Keratinocyte (primary cell): ENCODE results near the gene HOXB6. TPM values are rescaled to one million over a fixed set of nuclear protein-coding genes. Genes with fewer than 3 reads are reported as not detected.

Experiments
- DNase-seq: peaks from one replicate; pipeline ENCODE4 v3.0.0-alpha.2; 2011; ENCODE audit warnings: low read depth, missing footprints, low spot score
- FAIRE-seq: peaks from 2 replicates; lab custom pipeline; 2011; peaks lifted over from hg19 to GRCh38; lab: Jason Lieb, UNC
- H2AFZ ChIP-seq: 2 replicates; pipeline ENCODE4 v1.6.0; 2012; ENCODE audit warnings: low read length, control low read depth, inconsistent platforms; ENCODE audit not compliant: control insufficient read depth
- H3K27ac ChIP-seq: 2 replicates; pipeline ENCODE4 v1.5.1; 2011; ENCODE audit warnings: low read length; ENCODE audit not compliant: control insufficient read depth, insufficient read depth
- H3K27me3 ChIP-seq: 3 replicates; pipeline ENCODE4 v1.6.0; 2011; ENCODE audit warnings: low read length; ENCODE audit not compliant: control insufficient read depth, insufficient read depth; ENCODE audit errors: extremely low read depth
- H3K36me3 ChIP-seq, 2 experiments: 2 replicates in 1 of 2; 3 replicates in 1 of 2; pipeline ENCODE4 v1.5.1; 2011; ENCODE audit warnings: low read length in 2 of 2, mild to moderate bottlenecking in 1 of 2; ENCODE audit not compliant: control insufficient read depth in 2 of 2, insufficient read depth in 2 of 2; ENCODE audit errors: extremely low read depth in 1 of 2
- H3K4me1 ChIP-seq: 3 replicates; pipeline ENCODE4 v1.5.1; 2011; ENCODE audit warnings: low read length; ENCODE audit not compliant: control insufficient read depth, insufficient read depth; ENCODE audit errors: extremely low read depth
- H3K4me2 ChIP-seq: 3 replicates; pipeline ENCODE4 v1.6.0; 2011; ENCODE audit warnings: low read depth, low read length; ENCODE audit not compliant: control insufficient read depth, insufficient read depth; ENCODE audit errors: extremely low read depth
- H3K4me3 ChIP-seq, 3 experiments: fragments of 200-600 bp in 1 of 3; sonication (generic) in 1 of 3; 2 replicates in 2 of 3; 3 replicates in 1 of 3; pipeline ENCODE4 v1.5.1; 2011 to 2016; ENCODE audit warnings: low read length in 3 of 3, mild to moderate bottlenecking in 3 of 3, control low read depth in 2 of 3, inconsistent platforms in 1 of 3, low read depth in 1 of 3, mixed read lengths in 1 of 3, mixed run types in 1 of 3, moderate library complexity in 1 of 3; ENCODE audit not compliant: control insufficient read depth in 2 of 3, insufficient read depth in 2 of 3; ENCODE audit errors: extremely low read depth in 1 of 3
- H3K79me2 ChIP-seq: 2 replicates; pipeline ENCODE4 v1.6.0; 2012; ENCODE audit warnings: low read length; ENCODE audit not compliant: control insufficient read depth, insufficient read depth
- H3K9ac ChIP-seq: 3 replicates; pipeline ENCODE4 v1.6.0; 2011; ENCODE audit warnings: low read length; ENCODE audit not compliant: control insufficient read depth, insufficient read depth; ENCODE audit errors: extremely low read depth
- H3K9me1 ChIP-seq: 3 replicates; pipeline ENCODE4 v1.6.0; 2011; ENCODE audit warnings: low read length; ENCODE audit not compliant: control insufficient read depth, insufficient read depth; ENCODE audit errors: extremely low read depth
- H3K9me3 ChIP-seq: 2 replicates; pipeline ENCODE4 v1.5.1; 2012; ENCODE audit warnings: low read depth, low read length; ENCODE audit not compliant: control insufficient read depth
- H4K20me1 ChIP-seq: 3 replicates; pipeline ENCODE4 v1.6.0; 2011; ENCODE audit warnings: low read length; ENCODE audit not compliant: control insufficient read depth, insufficient read depth; ENCODE audit errors: extremely low read depth
- CTCF ChIP-seq, 3 experiments: IDR thresholded peaks in 1 of 3; conservative IDR thresholded peaks in 1 of 3; optimal IDR thresholded peaks in 1 of 3; 2 replicates in 2 of 3; 3 replicates in 1 of 3; pipeline versions ENCODE3 to v1.5.1; 2011; ENCODE audit warnings: low read length in 3 of 3, mild to moderate bottlenecking in 3 of 3, moderate library complexity in 2 of 3, control low read depth in 1 of 3, inconsistent platforms in 1 of 3; ENCODE audit not compliant: insufficient read depth in 2 of 3; ENCODE audit errors: extremely low read depth in 1 of 3
- EZH2 ChIP-seq: IDR thresholded peaks from one replicate; pipeline ENCODE4 v1.6.1; 2012; ENCODE audit warnings: inconsistent platforms, mild to moderate bottlenecking, low read length, moderate library complexity
- dilution Hi-C: fragments of 300-500 bp; cut with MboI; formaldehyde crosslinking; loops from one replicate; pipeline ENCODE4 v1.7.0; 2020; ENCODE audit warnings: low sequenced_read_pairs; ENCODE audit not compliant: extremely low pct_ligation_motif_present
- polyA plus RNA-seq, 5 experiments: library from polyadenylated mRNA; depleted of rRNA in 3 of 5; stranded (reverse) in 3 of 5; stranded (forward) in 1 of 5; unstranded in 1 of 5; fragments of >200 nt; gene quantifications; 1 replicate in 1 of 5; 2 replicates in 3 of 5; 3 replicates in 1 of 5; pipeline versions ENCODE4 v1.2.1 to v1.2.3, GENCODE V29; 2011 to 2012; ENCODE audit warnings: missing spikeins in 2 of 5, low read depth in 1 of 5, low replicate concordance in 1 of 5

The HOXB6 gene
- polyA plus RNA-seq, 1 donor (not counting 4 experiments of a cell fraction or from before 2014, with no cell fraction given), result 0.62 TPM

- Histone ChIP-seq H3K9ac (no peak overlapping the region), H3K9me1 (no peaks in the 10 kb centered on the region), H3K4me3 (no peak overlapping the region), H3K9me3 (no peaks in the 10 kb centered on the region), H4K20me1 (peaks cover 2% of the 10 kb centered on the region), H2AFZ (no peak overlapping the region), H3K4me1 (no peaks in the 10 kb centered on the region), H3K4me2 (no peak overlapping the region), H3K79me2 (no peaks in the 10 kb centered on the region), H3K27me3 (peaks cover 66% of the 10 kb centered on the region), H3K36me3 (no peaks in the 10 kb centered on the region), H3K27ac (no peak overlapping the region)
- dilution Hi-C loops, result no loop called here
- DNase-seq, result no peak
- TF ChIP-seq EZH2 (no peak), CTCF (optimal IDR thresholded peaks at IDR 0.05 in 1 of 3, IDR thresholded peaks at IDR 0.05 in 1 of 3, conservative IDR thresholded peaks at IDR 0.05 in 1 of 3; ENCODE audit: extremely low read depth in 1 of 3, insufficient read depth in 2 of 3, low read length in 3 of 3) (no peak)
- FAIRE-seq, result no peak
These were observed 43.1 kb upstream of the HOXB6 start for GRCh38 chr17:48647963-48648245.

DNA sequence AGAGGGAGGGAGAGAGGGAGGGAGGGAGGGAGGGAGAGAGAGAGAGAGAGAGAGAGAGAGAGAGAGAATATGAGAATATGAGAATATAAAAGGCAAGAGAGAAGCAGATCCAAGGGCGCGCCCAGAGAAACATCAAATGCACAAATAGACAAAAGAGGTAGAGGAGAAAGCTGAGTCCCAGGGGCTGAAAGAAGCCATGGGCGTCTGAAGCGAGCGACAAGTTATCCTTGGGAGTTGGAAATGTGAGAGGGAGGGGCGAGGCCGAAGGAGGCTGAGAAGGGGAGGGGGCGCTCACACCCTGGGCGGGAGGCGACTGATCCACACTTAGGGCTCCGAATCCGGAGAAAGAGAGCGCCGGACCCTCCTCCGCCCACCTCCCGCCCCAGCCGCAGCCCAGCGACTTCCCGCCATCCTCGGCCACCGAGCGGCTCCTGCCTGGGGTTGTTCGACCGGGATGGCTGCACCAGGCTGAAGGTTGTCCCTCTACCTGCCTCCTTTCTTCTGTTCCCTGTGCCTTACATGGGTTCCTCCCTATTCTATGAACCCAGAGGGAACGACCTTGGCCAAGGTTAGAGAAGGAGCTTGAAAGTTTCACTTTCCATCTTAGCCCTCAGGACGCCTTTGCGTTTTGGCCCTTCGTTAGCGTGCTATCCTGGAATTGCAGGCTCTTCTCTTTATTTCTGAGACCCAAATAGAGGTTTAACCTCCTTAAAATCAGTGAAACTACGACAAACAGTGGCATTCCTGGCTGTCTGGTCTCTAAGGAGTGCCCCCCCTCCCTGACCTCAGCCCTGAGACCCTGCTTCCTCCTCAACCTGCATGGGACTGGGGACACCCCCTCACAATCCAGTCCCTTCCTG is 42.5 kb upstream of the HOXB6 start:
- Histone ChIP-seq H3K9me3 (no peaks in the 10 kb centered on the region), H3K4me2 (peak overlapping the region; percentile 79), H3K27me3 (peaks cover 72% of the 10 kb centered on the region), H2AFZ (no peak overlapping the region), H3K9me1 (no peaks in the 10 kb centered on the region), H3K4me3 (peak overlapping the region in 2 of 3 experiments; percentile 27 to 40), H3K9ac (no peak overlapping the region), H3K27ac (no peak overlapping the region), H3K36me3 (no peaks in the 10 kb centered on the region), H3K79me2 (no peaks in the 10 kb centered on the region), H4K20me1 (peaks cover 2% of the 10 kb centered on the region), H3K4me1 (no peaks in the 10 kb centered on the region)
- DNase-seq, result no peak
- FAIRE-seq, result no peak
- dilution Hi-C loops, result no loop called here
- TF ChIP-seq CTCF (optimal IDR thresholded peaks at IDR 0.05 in 1 of 3, IDR thresholded peaks at IDR 0.05 in 1 of 3, conservative IDR thresholded peaks at IDR 0.05 in 1 of 3; ENCODE audit: extremely low read depth in 1 of 3, insufficient read depth in 2 of 3, low read length in 3 of 3) (no peak), EZH2 (peak; percentile 83)
